Endothelial cell of umbilical vein (primary cell): ENCODE results near the gene CTTN. TPM values are rescaled to one million over a fixed set of nuclear protein-coding genes. Genes with fewer than 3 reads are reported as not detected.

Source experiments
- BruUV-seq: library from RNA; stranded (reverse); fragments of 400-500 nt; replicated peaks from 2 replicates; lab custom pipeline; 2021; lab: Mats Ljungman, UMichigan
- CTCF ChIA-PET: fragments of 300-600, 350-600 bp; sonication (Branson Sonifier 250); formaldehyde crosslinking; loops from one replicate; lab custom pipeline; 2021; ENCODE audit warnings: antibody characterized with exemption, inconsistent platforms; lab: Charles Lee
- POLR2A ChIA-PET: fragments of 300-600, 350-600 bp; sonication (Branson Sonifier 250); formaldehyde crosslinking; loops from one replicate; lab custom pipeline; 2021; ENCODE audit warnings: antibody characterized with exemption, inconsistent platforms; lab: Charles Lee
- DNase-seq: peaks from one replicate; pipeline ENCODE4 v3.0.0-alpha.2; 2011; ENCODE audit warnings: low read depth, low spot score
- FAIRE-seq: peaks from 2 replicates; lab custom pipeline; 2011; peaks lifted over from hg19 to GRCh38; lab: Jason Lieb, UNC
- H2AFZ ChIP-seq: 2 replicates; pipeline ENCODE4 v1.6.0; 2012; ENCODE audit warnings: low read depth, low read length, control low read depth, inconsistent platforms
- H3K27ac ChIP-seq: 2 replicates; pipeline ENCODE4 v1.5.1; 2011; ENCODE audit warnings: low read depth, mild to moderate bottlenecking, control low read depth, low read length, moderate library complexity; ENCODE audit not compliant: insufficient read depth
- H3K27me3 ChIP-seq, 2 experiments: 2 replicates each; pipeline versions ENCODE4 v1.6.0 to v1.6.1; 2011; ENCODE audit warnings: low read length in 2 of 2, mixed read lengths in 1 of 2; ENCODE audit not compliant: control insufficient read depth in 2 of 2, insufficient read depth in 2 of 2
- H3K36me3 ChIP-seq, 2 experiments: 2 replicates in 1 of 2; 3 replicates in 1 of 2; pipeline ENCODE4 v1.5.1; 2011; ENCODE audit warnings: low read length in 2 of 2, mild to moderate bottlenecking in 1 of 2, moderate library complexity in 1 of 2; ENCODE audit not compliant: control insufficient read depth in 2 of 2, insufficient read depth in 2 of 2; ENCODE audit errors: extremely low read depth in 1 of 2
- H3K4me1 ChIP-seq: 3 replicates; pipeline ENCODE4 v1.5.1; 2011; ENCODE audit warnings: mild to moderate bottlenecking, low read length; ENCODE audit not compliant: control insufficient read depth, insufficient read depth; ENCODE audit errors: extremely low read depth
- H3K4me2 ChIP-seq: 2 replicates; pipeline ENCODE4 v1.6.1; 2011; ENCODE audit warnings: low read length, control low read depth, mixed read lengths; ENCODE audit not compliant: insufficient read depth
- H3K4me3 ChIP-seq, 3 experiments: fragments of 200-600 bp in 1 of 3; sonication (generic), shearing (Covaris generic) in 1 of 3; replicated peaks in 1 of 3; 2 replicates each; pipeline ENCODE4 v1.5.1; 2011 to 2016; ENCODE audit warnings: control low read depth in 3 of 3, low read length in 3 of 3, mild to moderate bottlenecking in 2 of 3, inconsistent platforms in 1 of 3, low read depth in 1 of 3, moderate library complexity in 1 of 3; ENCODE audit not compliant: insufficient read depth in 1 of 3
- H3K79me2 ChIP-seq: 2 replicates; pipeline ENCODE4 v1.6.0; 2012; ENCODE audit warnings: low read length, inconsistent platforms; ENCODE audit not compliant: control insufficient read depth, insufficient read depth
- H3K9ac ChIP-seq: replicated peaks from 2 replicates; pipeline ENCODE3; 2011; ENCODE audit warnings: low read length, control low read depth; ENCODE audit not compliant: insufficient read depth; ENCODE audit errors: extremely low read depth
- H3K9me1 ChIP-seq: replicated peaks from 3 replicates; pipeline ENCODE4 v1.6.0; 2011; ENCODE audit warnings: mild to moderate bottlenecking, low read length; ENCODE audit not compliant: control insufficient read depth, insufficient read depth; ENCODE audit errors: extremely low read depth
- H3K9me3 ChIP-seq: replicated peaks from 2 replicates; pipeline ENCODE4 v1.5.1; 2012; ENCODE audit warnings: low read length, inconsistent platforms; ENCODE audit not compliant: control insufficient read depth, insufficient read depth
- H4K20me1 ChIP-seq: replicated peaks from 2 replicates; pipeline ENCODE3; 2011; ENCODE audit warnings: mild to moderate bottlenecking, low read length; ENCODE audit not compliant: control insufficient read depth, insufficient read depth; ENCODE audit errors: extremely low read depth
- CTCF ChIP-seq, 2 donors: IDR thresholded peaks; 1 replicate in 1 of 2; 2 replicates in 1 of 2; pipeline ENCODE4 v1.5.1; 2011; ENCODE audit warnings: low read length in 2 of 2, mild to moderate bottlenecking in 2 of 2, moderate library complexity in 2 of 2, control low read depth in 1 of 2, inconsistent platforms in 1 of 2, low read depth in 1 of 2; ENCODE audit not compliant: insufficient read depth in 1 of 2; ENCODE audit errors: extremely low read depth in 1 of 2
- EZH2 ChIP-seq: IDR thresholded peaks from 2 replicates; pipeline ENCODE4 v1.6.1; 2012; ENCODE audit warnings: borderline replicate concordance, low read depth, mild to moderate bottlenecking, moderate library complexity, low read length, inconsistent platforms; ENCODE audit not compliant: severe bottlenecking
- FOS ChIP-seq: IDR thresholded peaks from 2 replicates; pipeline ENCODE4 v1.6.1; 2011; ENCODE audit warnings: mild to moderate bottlenecking, low read length, moderate library complexity, borderline replicate concordance; ENCODE audit not compliant: insufficient read depth
- GATA2 ChIP-seq: IDR thresholded peaks from 2 replicates; pipeline ENCODE4 v1.7.0; 2011; ENCODE audit warnings: low read depth, mild to moderate bottlenecking, moderate library complexity, mixed read lengths, low read length; ENCODE audit not compliant: insufficient read length, insufficient read depth
- JUN ChIP-seq: IDR thresholded peaks from 2 replicates; pipeline ENCODE4 v1.6.1; 2011; ENCODE audit warnings: borderline replicate concordance, low read depth; ENCODE audit not compliant: insufficient read length, insufficient read depth
- MAX ChIP-seq: IDR thresholded peaks from 2 replicates; pipeline ENCODE4 v1.6.1; 2011; ENCODE audit not compliant: insufficient read depth, insufficient read length
- MYC ChIP-seq: IDR thresholded peaks from one replicate; pipeline ENCODE4 v1.6.1; 2011; ENCODE audit warnings: mild to moderate bottlenecking, low read depth, low read length
- POLR2A ChIP-seq: IDR thresholded peaks from 2 replicates; pipeline ENCODE4 v1.6.1; 2012; ENCODE audit warnings: low read depth, mild to moderate bottlenecking, control low read depth, low read length
- POLR2AphosphoS5 ChIP-seq: IDR thresholded peaks from 2 replicates; pipeline ENCODE4 v1.6.1; 2012; ENCODE audit warnings: low read depth, mild to moderate bottlenecking, control low read depth, low read length, moderate library complexity; ENCODE audit not compliant: insufficient read depth
- dilution Hi-C: fragments of 300-500 bp; cut with MboI; formaldehyde crosslinking; loops from one replicate; pipeline ENCODE4 v1.15.0; 2019; ENCODE audit warnings: low sequenced_read_pairs; ENCODE audit not compliant: extremely low pct_ligation_motif_present
- intact Hi-C: fragments of 100-400 bp; cut with micrococcal nuclease; formaldehyde crosslinking; loops from one replicate; pipeline ENCODE4 v1.10.0; 2022
- polyA plus RNA-seq, 4 experiments: library from polyadenylated mRNA; depleted of rRNA in 3 of 4; stranded (reverse) in 3 of 4; unstranded in 1 of 4; fragments of >200 nt; gene quantifications; 2 replicates each; pipeline versions ENCODE4 v1.2.1 to v1.2.3, GENCODE V29; 2011 to 2012; ENCODE audit warnings: missing spikeins in 1 of 4
- total RNA-seq: library from RNA; stranded (reverse); gene quantifications from 2 replicates; pipeline ENCODE4 v1.2.3, GENCODE V29; 2021

The CTTN gene
- total and polyA plus RNA-seq, 2 donors (not counting 3 experiments of a cell fraction or from before 2014, with no cell fraction given): 161 to 330 TPM

DNA sequence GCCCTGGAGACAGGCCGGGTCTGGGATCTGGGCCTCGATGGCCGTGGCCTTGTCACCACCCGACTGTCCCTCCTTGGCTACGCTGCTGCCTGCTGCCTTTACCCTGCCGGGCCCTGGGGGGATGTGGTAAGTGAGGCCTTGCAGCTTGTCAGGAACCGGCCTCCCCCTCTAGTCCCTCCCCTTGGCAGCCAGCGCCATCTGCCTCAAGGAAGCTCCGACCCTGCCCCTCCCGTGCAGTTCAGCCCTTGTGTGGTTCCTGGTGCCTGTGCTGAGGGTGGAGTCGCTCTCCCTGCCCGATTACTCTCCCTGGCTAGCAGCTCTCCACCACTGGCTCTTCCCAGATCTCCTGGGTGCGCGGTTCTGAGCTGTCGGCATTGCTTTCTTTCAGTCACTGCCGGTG is 33.7 kb downstream of the CTTN start:
- H3K4me1 ChIP-seq: no peaks in the 10 kb centered on the region
- no peaks in the 10 kb centered on the region for H3K79me2 ChIP-seq
- TF ChIP-seq MAX (no peak), FOS (no peak), EZH2 (no peak), MYC (no peak), POLR2AphosphoS5 (no peak), POLR2A (no peak), JUN (no peak), CTCF (IDR thresholded peaks at IDR 0.05; ENCODE audit: extremely low read depth in 1 of 2, insufficient read depth in 1 of 2, low read depth in 1 of 2, low read length in 2 of 2) (no peak), GATA2 (no peak)
- peaks cover 11 to 79% of the 10 kb centered on the region in 2 experiments for H3K36me3 ChIP-seq
- no peak overlapping the region for H3K4me2 ChIP-seq
- H3K9me3 ChIP-seq: no peaks in the 10 kb centered on the region
- dilution Hi-C loops (no loop called here), intact Hi-C loops (no loop called here)
- no peak overlapping the region for H3K9ac ChIP-seq
- no peak overlapping the region for H2AFZ ChIP-seq
- FAIRE-seq (no peak), DNase-seq (no peak)
- no TSS peak for BruUV-seq
- CTCF ChIA-PET: no interaction called here
- H3K27me3 ChIP-seq: no peaks in the 10 kb centered on the region
- H3K4me3 ChIP-seq: no peak overlapping the region
- no peak overlapping the region for H3K27ac ChIP-seq
- H4K20me1 ChIP-seq: no peaks in the 10 kb centered on the region
- POLR2A ChIA-PET: no interaction called here
- no peaks in the 10 kb centered on the region for H3K9me1 ChIP-seq
